Renal cortical epithelial cell (primary cell): ENCODE results near the gene PGAM5. TPM values are rescaled to one million over a fixed set of nuclear protein-coding genes. Genes with fewer than 3 reads are reported as not detected.
"Not testable (repeated sequence)": the region's sequence is repeated elsewhere in the genome, so short reads cannot be mapped to it uniquely, and the experiment has no call there.

Experiments
- DNase-seq: peaks from one replicate; pipeline ENCODE4 v3.0.0-alpha.2; 2011; ENCODE audit warnings: low read depth
- total RNA-seq: library from RNA; depleted of rRNA; stranded (reverse); fragments of >200 nt; gene quantifications from 2 replicates; pipeline ENCODE4 v1.2.3, GENCODE V29; 2014

Gene PGAM5
- total RNA-seq, 1 donor from 2014 or later, result 53.1 TPM

- no peak for DNase-seq
Measured at GRCh38 chr12:132689227-132689626, 21.4 kb upstream of the PGAM5 start.

- no peak for DNase-seq
Measured at GRCh38 chr12:132690112-132690511, 20.5 kb upstream of the PGAM5 start.

GRCh38 chr12:132692030-132692429 lies 18.6 kb upstream of the PGAM5 start:
- DNase-seq, result not testable (repeated sequence)

GRCh38 chr12:132694888-132695287 lies 15.8 kb upstream of the PGAM5 start:
- DNase-seq, result not testable (repeated sequence)

- DNase-seq, result no peak
Measured at GRCh38 chr12:132695431-132695830, 15.2 kb upstream of the PGAM5 start.

- DNase-seq, result no peak
Measured at GRCh38 chr12:132698341-132698740, 12.3 kb upstream of the PGAM5 start.

- peak; percentile 51 for DNase-seq
Measured at GRCh38 chr12:132700212-132700822, 10.3 kb upstream of the PGAM5 start.

GRCh38 chr12:132702640-132703039 lies 8.0 kb upstream of the PGAM5 start:
- no peak for DNase-seq

GRCh38 chr12:132703641-132704040 lies 7.0 kb upstream of the PGAM5 start:
- no peak for DNase-seq

- DNase-seq, result no peak
Measured at GRCh38 chr12:132707241-132707640, 3.4 kb upstream of the PGAM5 start.

- no peak for DNase-seq
Measured at GRCh38 chr12:132708150-132708549, 2.5 kb upstream of the PGAM5 start.

- no peak for DNase-seq
Measured at GRCh38 chr12:132710043-132710404, 618 bp upstream of the PGAM5 start.

GRCh38 chr12:132711080-132711843 lies 620 bp downstream of the PGAM5 start:
- DNase-seq, result no peak

GRCh38 chr12:132713123-132713522 lies 2.5 kb downstream of the PGAM5 start:
- no peak for DNase-seq

- no peak for DNase-seq
Measured at GRCh38 chr12:132715874-132716273, 5.2 kb downstream of the PGAM5 start.

GRCh38 chr12:132716356-132716755 lies 5.7 kb downstream of the PGAM5 start:
- no peak for DNase-seq

- DNase-seq, result no peak
Measured at GRCh38 chr12:132717011-132717410, 6.4 kb downstream of the PGAM5 start.

GRCh38 chr12:132717531-132718387 lies 7.1 kb downstream of the PGAM5 start:
- DNase-seq, result no peak

GRCh38 chr12:132718644-132719043 lies 8.0 kb downstream of the PGAM5 start:
- DNase-seq, result no peak

- DNase-seq, result no peak
Measured at GRCh38 chr12:132719141-132719953, 8.7 kb downstream of the PGAM5 start.

- DNase-seq, result no peak
Measured at GRCh38 chr12:132719954-132720324, 9.3 kb downstream of the PGAM5 start.
